Breast epithelium (tissue), 3 donors: ENCODE measurements around the gene VCY.
"Not testable (repeated sequence)": the region's sequence is repeated elsewhere in the genome, so short reads cannot be mapped to it uniquely, and the experiment has no call there.

ENCODE experiments used
- CTCF ChIP-seq, 3 donors: fragments of 450-650 bp; IDR thresholded peaks; one replicate each; pipeline ENCODE4 v1.5.1; 2016 to 2017; ENCODE audit warnings: antibody characterized with exemption in 3 of 3, mild to moderate bottlenecking in 3 of 3, moderate library complexity in 3 of 3
- POLR2AphosphoS5 ChIP-seq, 3 donors: sonication (generic); formaldehyde crosslinking; IDR thresholded peaks; one replicate each; pipeline ENCODE4 v1.6.1; 2017; ENCODE audit warnings: antibody characterized with exemption in 3 of 3

DNA sequence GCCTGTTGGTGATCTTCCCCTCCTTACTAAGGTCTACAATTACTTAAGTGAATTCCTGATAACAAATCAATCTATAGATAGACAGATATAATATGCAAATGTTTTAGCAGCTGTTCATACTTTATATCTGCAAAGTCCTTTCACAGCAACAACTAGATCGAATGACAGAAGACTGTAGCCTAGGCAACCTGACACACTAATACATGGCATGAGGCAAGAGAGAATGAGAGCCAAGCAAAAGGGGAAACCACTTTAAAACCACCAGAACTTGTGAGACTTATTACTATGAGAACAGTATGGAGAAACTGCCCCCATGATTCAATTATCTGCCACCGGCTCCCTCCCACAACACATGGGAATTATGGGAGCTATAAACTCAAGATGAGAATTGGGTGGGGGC, 25.6 kb upstream of the VCY start:
- TF ChIP-seq POLR2AphosphoS5, CTCF (IDR thresholded peaks at IDR 0.05): not testable (repeated sequence)
